Peyer's patch (tissue), 4 donors: Measurements from ENCODE around the gene LRRC38.

Source experiments
- POLR2A ChIP-seq, 2 donors: fragments of 450-650 bp; IDR thresholded peaks; one replicate each; pipeline ENCODE4 v1.5.1; 2017; ENCODE audit warnings: antibody characterized with exemption in 2 of 2, mild to moderate bottlenecking in 2 of 2, moderate library complexity in 2 of 2
- TF ChIP-seq, protein P1 (sequence below), 6 experiments: fragments of 450-650 bp in 4 of 6; fragments of 200-600 bp in 2 of 6; sonication (generic) in 1 of 6; IDR thresholded peaks; one replicate each; pipeline ENCODE4 v1.5.1; 2017 to 2019; ENCODE audit warnings: antibody characterized with exemption in 6 of 6, mild to moderate bottlenecking in 3 of 6, moderate library complexity in 1 of 6

DNA sequence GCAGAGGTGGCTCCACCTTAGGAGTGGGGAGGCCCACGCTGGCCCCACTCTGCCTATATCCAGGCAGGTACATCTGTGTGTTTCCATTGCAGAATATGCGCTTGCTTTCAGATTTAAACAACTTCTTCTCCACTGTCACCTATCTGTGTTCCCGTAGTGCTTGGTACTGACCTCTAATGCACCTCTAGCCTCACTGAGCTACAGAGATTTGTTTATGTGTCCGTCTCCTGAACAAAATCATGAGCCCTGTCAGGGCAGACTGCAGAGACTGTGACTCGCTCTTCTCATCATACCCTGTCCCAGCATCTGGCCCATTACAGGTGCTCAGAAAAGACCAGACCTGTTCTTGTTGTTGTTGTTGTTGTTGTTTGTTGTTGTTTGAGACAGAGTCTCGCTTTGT lies 14.5 kb upstream of the LRRC38 start:
- TF ChIP-seq, protein P1, sequence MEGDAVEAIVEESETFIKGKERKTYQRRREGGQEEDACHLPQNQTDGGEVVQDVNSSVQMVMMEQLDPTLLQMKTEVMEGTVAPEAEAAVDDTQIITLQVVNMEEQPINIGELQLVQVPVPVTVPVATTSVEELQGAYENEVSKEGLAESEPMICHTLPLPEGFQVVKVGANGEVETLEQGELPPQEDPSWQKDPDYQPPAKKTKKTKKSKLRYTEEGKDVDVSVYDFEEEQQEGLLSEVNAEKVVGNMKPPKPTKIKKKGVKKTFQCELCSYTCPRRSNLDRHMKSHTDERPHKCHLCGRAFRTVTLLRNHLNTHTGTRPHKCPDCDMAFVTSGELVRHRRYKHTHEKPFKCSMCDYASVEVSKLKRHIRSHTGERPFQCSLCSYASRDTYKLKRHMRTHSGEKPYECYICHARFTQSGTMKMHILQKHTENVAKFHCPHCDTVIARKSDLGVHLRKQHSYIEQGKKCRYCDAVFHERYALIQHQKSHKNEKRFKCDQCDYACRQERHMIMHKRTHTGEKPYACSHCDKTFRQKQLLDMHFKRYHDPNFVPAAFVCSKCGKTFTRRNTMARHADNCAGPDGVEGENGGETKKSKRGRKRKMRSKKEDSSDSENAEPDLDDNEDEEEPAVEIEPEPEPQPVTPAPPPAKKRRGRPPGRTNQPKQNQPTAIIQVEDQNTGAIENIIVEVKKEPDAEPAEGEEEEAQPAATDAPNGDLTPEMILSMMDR (IDR thresholded peaks at IDR 0.05) = no peak
- TF ChIP-seq POLR2A (IDR thresholded peaks at IDR 0.05) = no peak
